Endothelial cell of umbilical vein (primary cell): ENCODE data around the gene ADCY2. TPM values are rescaled to one million over a fixed set of nuclear protein-coding genes. Genes with fewer than 3 reads are reported as not detected.

ENCODE experiments used
- BruUV-seq: library from RNA; stranded (reverse); fragments of 400-500 nt; replicated peaks from 2 replicates; lab custom pipeline; 2021; lab: Mats Ljungman, UMichigan
- CTCF ChIA-PET: fragments of 300-600, 350-600 bp; sonication (Branson Sonifier 250); formaldehyde crosslinking; loops from one replicate; lab custom pipeline; 2021; ENCODE audit warnings: antibody characterized with exemption, inconsistent platforms; lab: Charles Lee
- POLR2A ChIA-PET: fragments of 300-600, 350-600 bp; sonication (Branson Sonifier 250); formaldehyde crosslinking; loops from one replicate; lab custom pipeline; 2021; ENCODE audit warnings: antibody characterized with exemption, inconsistent platforms; lab: Charles Lee
- DNase-seq: peaks from one replicate; pipeline ENCODE4 v3.0.0-alpha.2; 2011; ENCODE audit warnings: low read depth, low spot score
- FAIRE-seq: peaks from 2 replicates; lab custom pipeline; 2011; peaks lifted over from hg19 to GRCh38; lab: Jason Lieb, UNC
- H2AFZ ChIP-seq: 2 replicates; pipeline ENCODE4 v1.6.0; 2012; ENCODE audit warnings: low read depth, low read length, control low read depth, inconsistent platforms
- H3K27ac ChIP-seq: 2 replicates; pipeline ENCODE4 v1.5.1; 2011; ENCODE audit warnings: low read depth, mild to moderate bottlenecking, control low read depth, low read length, moderate library complexity; ENCODE audit not compliant: insufficient read depth
- H3K27me3 ChIP-seq, 2 experiments: 2 replicates each; pipeline versions ENCODE4 v1.6.0 to v1.6.1; 2011; ENCODE audit warnings: low read length in 2 of 2, mixed read lengths in 1 of 2; ENCODE audit not compliant: control insufficient read depth in 2 of 2, insufficient read depth in 2 of 2
- H3K36me3 ChIP-seq, 2 experiments: 2 replicates in 1 of 2; 3 replicates in 1 of 2; pipeline ENCODE4 v1.5.1; 2011; ENCODE audit warnings: low read length in 2 of 2, mild to moderate bottlenecking in 1 of 2, moderate library complexity in 1 of 2; ENCODE audit not compliant: control insufficient read depth in 2 of 2, insufficient read depth in 2 of 2; ENCODE audit errors: extremely low read depth in 1 of 2
- H3K4me1 ChIP-seq: 3 replicates; pipeline ENCODE4 v1.5.1; 2011; ENCODE audit warnings: mild to moderate bottlenecking, low read length; ENCODE audit not compliant: control insufficient read depth, insufficient read depth; ENCODE audit errors: extremely low read depth
- H3K4me2 ChIP-seq: 2 replicates; pipeline ENCODE4 v1.6.1; 2011; ENCODE audit warnings: low read length, control low read depth, mixed read lengths; ENCODE audit not compliant: insufficient read depth
- H3K4me3 ChIP-seq, 3 experiments: fragments of 200-600 bp in 1 of 3; sonication (generic), shearing (Covaris generic) in 1 of 3; replicated peaks in 1 of 3; 2 replicates each; pipeline ENCODE4 v1.5.1; 2011 to 2016; ENCODE audit warnings: control low read depth in 3 of 3, low read length in 3 of 3, mild to moderate bottlenecking in 2 of 3, inconsistent platforms in 1 of 3, low read depth in 1 of 3, moderate library complexity in 1 of 3; ENCODE audit not compliant: insufficient read depth in 1 of 3
- H3K79me2 ChIP-seq: 2 replicates; pipeline ENCODE4 v1.6.0; 2012; ENCODE audit warnings: low read length, inconsistent platforms; ENCODE audit not compliant: control insufficient read depth, insufficient read depth
- H3K9ac ChIP-seq: replicated peaks from 2 replicates; pipeline ENCODE3; 2011; ENCODE audit warnings: low read length, control low read depth; ENCODE audit not compliant: insufficient read depth; ENCODE audit errors: extremely low read depth
- H3K9me1 ChIP-seq: replicated peaks from 3 replicates; pipeline ENCODE4 v1.6.0; 2011; ENCODE audit warnings: mild to moderate bottlenecking, low read length; ENCODE audit not compliant: control insufficient read depth, insufficient read depth; ENCODE audit errors: extremely low read depth
- H3K9me3 ChIP-seq: replicated peaks from 2 replicates; pipeline ENCODE4 v1.5.1; 2012; ENCODE audit warnings: low read length, inconsistent platforms; ENCODE audit not compliant: control insufficient read depth, insufficient read depth
- H4K20me1 ChIP-seq: replicated peaks from 2 replicates; pipeline ENCODE3; 2011; ENCODE audit warnings: mild to moderate bottlenecking, low read length; ENCODE audit not compliant: control insufficient read depth, insufficient read depth; ENCODE audit errors: extremely low read depth
- CTCF ChIP-seq, 2 donors: IDR thresholded peaks; 1 replicate in 1 of 2; 2 replicates in 1 of 2; pipeline ENCODE4 v1.5.1; 2011; ENCODE audit warnings: low read length in 2 of 2, mild to moderate bottlenecking in 2 of 2, moderate library complexity in 2 of 2, control low read depth in 1 of 2, inconsistent platforms in 1 of 2, low read depth in 1 of 2; ENCODE audit not compliant: insufficient read depth in 1 of 2; ENCODE audit errors: extremely low read depth in 1 of 2
- EZH2 ChIP-seq: IDR thresholded peaks from 2 replicates; pipeline ENCODE4 v1.6.1; 2012; ENCODE audit warnings: borderline replicate concordance, low read depth, mild to moderate bottlenecking, moderate library complexity, low read length, inconsistent platforms; ENCODE audit not compliant: severe bottlenecking
- FOS ChIP-seq: IDR thresholded peaks from 2 replicates; pipeline ENCODE4 v1.6.1; 2011; ENCODE audit warnings: mild to moderate bottlenecking, low read length, moderate library complexity, borderline replicate concordance; ENCODE audit not compliant: insufficient read depth
- GATA2 ChIP-seq: IDR thresholded peaks from 2 replicates; pipeline ENCODE4 v1.7.0; 2011; ENCODE audit warnings: low read depth, mild to moderate bottlenecking, moderate library complexity, mixed read lengths, low read length; ENCODE audit not compliant: insufficient read length, insufficient read depth
- JUN ChIP-seq: IDR thresholded peaks from 2 replicates; pipeline ENCODE4 v1.6.1; 2011; ENCODE audit warnings: borderline replicate concordance, low read depth; ENCODE audit not compliant: insufficient read length, insufficient read depth
- MAX ChIP-seq: IDR thresholded peaks from 2 replicates; pipeline ENCODE4 v1.6.1; 2011; ENCODE audit not compliant: insufficient read depth, insufficient read length
- MYC ChIP-seq: IDR thresholded peaks from one replicate; pipeline ENCODE4 v1.6.1; 2011; ENCODE audit warnings: mild to moderate bottlenecking, low read depth, low read length
- POLR2A ChIP-seq: IDR thresholded peaks from 2 replicates; pipeline ENCODE4 v1.6.1; 2012; ENCODE audit warnings: low read depth, mild to moderate bottlenecking, control low read depth, low read length
- POLR2AphosphoS5 ChIP-seq: IDR thresholded peaks from 2 replicates; pipeline ENCODE4 v1.6.1; 2012; ENCODE audit warnings: low read depth, mild to moderate bottlenecking, control low read depth, low read length, moderate library complexity; ENCODE audit not compliant: insufficient read depth
- dilution Hi-C: fragments of 300-500 bp; cut with MboI; formaldehyde crosslinking; loops from one replicate; pipeline ENCODE4 v1.15.0; 2019; ENCODE audit warnings: low sequenced_read_pairs; ENCODE audit not compliant: extremely low pct_ligation_motif_present
- intact Hi-C: fragments of 100-400 bp; cut with micrococcal nuclease; formaldehyde crosslinking; loops from one replicate; pipeline ENCODE4 v1.10.0; 2022
- polyA plus RNA-seq, 4 experiments: library from polyadenylated mRNA; depleted of rRNA in 3 of 4; stranded (reverse) in 3 of 4; unstranded in 1 of 4; fragments of >200 nt; gene quantifications; 2 replicates each; pipeline versions ENCODE4 v1.2.1 to v1.2.3, GENCODE V29; 2011 to 2012; ENCODE audit warnings: missing spikeins in 1 of 4
- total RNA-seq: library from RNA; stranded (reverse); gene quantifications from 2 replicates; pipeline ENCODE4 v1.2.3, GENCODE V29; 2021

Gene ADCY2
- total and polyA plus RNA-seq, 2 donors (not counting 3 experiments of a cell fraction or from before 2014, with no cell fraction given): under 0.01 TPM; not detected in 1

GRCh38 chr5:7461371-7461770, 65.4 kb downstream of the ADCY2 start:
- dilution Hi-C loops: no loop called here

More at GRCh38 chr5:7461371-7461770, 65.4 kb downstream of the ADCY2 start:
- H3K4me3 ChIP-seq: no peak overlapping the region
- H3K9me3 ChIP-seq: no peaks in the 10 kb centered on the region
- H3K9me1 ChIP-seq: no peaks in the 10 kb centered on the region
- H4K20me1 ChIP-seq: no peaks in the 10 kb centered on the region
- H3K9ac ChIP-seq: no peak overlapping the region
- H3K27me3 ChIP-seq: no peaks in the 10 kb centered on the region
- no peaks in the 10 kb centered on the region for H3K4me1 ChIP-seq
- POLR2A ChIA-PET: no interaction called here
- no peaks in the 10 kb centered on the region for H3K36me3 ChIP-seq
- H3K4me2 ChIP-seq: no peak overlapping the region
- no peak overlapping the region for H3K27ac ChIP-seq
- no peak for FAIRE-seq
- CTCF ChIA-PET: no interaction called here
- BruUV-seq: no TSS peak
- no peak for DNase-seq
- TF ChIP-seq JUN: no peak
- no peak for TF ChIP-seq POLR2AphosphoS5
- no peak for TF ChIP-seq MYC
- TF ChIP-seq POLR2A: no peak
- no peak for TF ChIP-seq FOS
- no peak for TF ChIP-seq MAX
- no peak for TF ChIP-seq EZH2
- no peak for TF ChIP-seq CTCF (IDR thresholded peaks at IDR 0.05; ENCODE audit: extremely low read depth in 1 of 2, insufficient read depth in 1 of 2, low read depth in 1 of 2, low read length in 2 of 2)
- no peak for TF ChIP-seq GATA2
- H2AFZ ChIP-seq: no peak overlapping the region
- intact Hi-C loops: no loop called here
- H3K79me2 ChIP-seq: no peaks in the 10 kb centered on the region
